A204.1 (cell line): ENCODE measurements around the gene PRMT3.
"Not testable (repeated sequence)": the region's sequence is repeated elsewhere in the genome, so short reads cannot be mapped to it uniquely, and the experiment has no call there.

Source experiments
- FAIRE-seq: peaks from 2 replicates; lab custom pipeline; 2012; peaks lifted over from hg19 to GRCh38; lab: Jason Lieb, UNC

The PRMT3 gene

DNA sequence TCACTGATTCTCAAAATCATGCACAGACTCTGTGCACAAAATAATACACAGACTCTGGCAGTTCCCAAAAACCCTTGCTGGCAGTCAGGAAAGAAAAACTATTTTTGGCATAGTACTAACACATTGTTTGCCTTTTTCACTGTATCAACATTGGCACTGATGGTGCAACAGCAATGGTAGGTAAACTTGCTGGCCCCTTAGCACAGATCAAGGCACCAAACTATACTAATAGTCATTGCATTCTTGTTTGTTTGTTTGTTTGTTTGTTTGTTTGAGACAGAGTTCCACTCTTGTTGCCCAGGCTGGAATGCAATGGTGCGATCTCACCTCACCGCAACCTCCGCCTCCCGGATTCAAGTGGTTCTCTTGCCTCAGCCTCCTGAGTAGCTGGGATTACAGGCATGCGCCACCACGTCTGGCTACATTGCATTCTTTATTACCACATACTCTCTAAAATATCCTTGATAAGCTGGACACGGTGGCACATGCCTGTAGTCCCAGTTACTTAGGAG lies 130.9 kb downstream of the PRMT3 start:
- no peak for FAIRE-seq

DNA sequence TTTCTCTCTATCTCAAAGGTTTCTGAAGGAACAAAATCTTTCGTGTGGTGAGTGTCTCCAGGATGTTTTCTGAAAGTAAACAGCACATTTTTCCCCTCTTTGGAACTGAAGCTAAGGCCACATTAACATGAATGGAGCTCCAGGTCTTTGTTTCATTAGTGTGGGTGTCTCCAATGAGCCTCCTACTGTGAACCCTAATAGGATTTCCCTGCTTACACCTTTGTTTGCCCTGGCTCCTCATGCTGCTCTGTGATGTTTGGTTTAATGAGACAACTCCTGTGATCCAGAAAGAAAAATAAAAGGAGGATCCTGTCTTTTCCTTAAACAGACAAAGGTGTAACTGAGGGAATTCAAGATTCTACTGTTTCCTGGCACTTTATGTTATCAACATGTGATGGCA lies 135.0 kb downstream of the PRMT3 start:
- no peak for FAIRE-seq

DNA sequence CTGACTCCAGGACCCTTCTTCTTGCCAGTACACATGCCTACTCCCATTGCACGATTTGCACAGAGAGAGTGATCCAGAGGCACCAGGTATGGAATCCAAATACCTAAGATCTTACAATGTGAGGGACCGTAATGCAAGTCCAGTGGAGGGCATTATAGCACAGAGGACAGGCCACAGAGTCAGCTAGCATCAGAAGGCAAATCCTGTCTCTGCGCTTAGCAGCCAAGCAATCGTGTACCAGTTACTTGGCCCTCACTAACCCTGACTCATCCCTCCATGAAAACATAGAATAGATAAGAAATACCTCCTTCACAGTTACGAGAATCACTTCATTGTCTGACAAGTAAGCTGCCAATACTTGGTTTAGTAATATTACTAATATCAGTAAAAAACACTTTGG lies 142.2 kb downstream of the PRMT3 start:
- no peak for FAIRE-seq

DNA sequence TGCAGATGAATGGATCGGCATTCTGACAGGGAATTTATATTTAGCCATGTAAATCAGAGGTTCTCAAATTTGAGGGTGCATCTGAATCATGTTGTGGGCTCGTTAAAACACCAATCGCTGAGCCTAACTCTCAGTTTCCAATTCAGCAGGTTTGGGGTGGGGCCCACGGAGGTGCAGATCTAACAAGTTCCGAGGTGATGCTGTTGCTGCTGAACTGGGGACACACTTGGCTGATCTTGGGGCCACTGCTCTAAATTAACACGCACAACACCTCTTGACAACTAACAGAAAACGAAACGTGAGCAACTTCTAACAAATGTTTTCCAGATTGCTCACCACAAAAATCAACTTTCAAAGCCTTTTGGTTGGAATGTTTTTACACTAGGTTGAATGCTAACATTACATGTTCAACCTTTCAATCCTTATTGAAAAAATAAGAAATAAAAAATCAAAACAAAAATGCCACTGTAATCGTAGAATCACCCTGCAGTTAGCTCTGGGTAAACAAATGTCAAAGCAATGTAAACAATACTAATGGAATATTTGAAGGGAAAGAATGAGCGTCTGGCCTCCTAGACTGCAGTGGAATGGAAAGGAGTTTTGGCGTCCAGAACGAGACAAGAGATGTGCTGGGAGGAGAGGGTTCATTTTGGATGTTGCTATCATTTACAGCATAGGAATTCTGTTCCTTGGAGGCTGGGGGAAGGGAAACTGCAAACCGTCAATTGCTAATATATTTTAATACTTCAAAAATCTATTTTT lies 143.6 kb downstream of the PRMT3 start:
- no peak for FAIRE-seq

DNA sequence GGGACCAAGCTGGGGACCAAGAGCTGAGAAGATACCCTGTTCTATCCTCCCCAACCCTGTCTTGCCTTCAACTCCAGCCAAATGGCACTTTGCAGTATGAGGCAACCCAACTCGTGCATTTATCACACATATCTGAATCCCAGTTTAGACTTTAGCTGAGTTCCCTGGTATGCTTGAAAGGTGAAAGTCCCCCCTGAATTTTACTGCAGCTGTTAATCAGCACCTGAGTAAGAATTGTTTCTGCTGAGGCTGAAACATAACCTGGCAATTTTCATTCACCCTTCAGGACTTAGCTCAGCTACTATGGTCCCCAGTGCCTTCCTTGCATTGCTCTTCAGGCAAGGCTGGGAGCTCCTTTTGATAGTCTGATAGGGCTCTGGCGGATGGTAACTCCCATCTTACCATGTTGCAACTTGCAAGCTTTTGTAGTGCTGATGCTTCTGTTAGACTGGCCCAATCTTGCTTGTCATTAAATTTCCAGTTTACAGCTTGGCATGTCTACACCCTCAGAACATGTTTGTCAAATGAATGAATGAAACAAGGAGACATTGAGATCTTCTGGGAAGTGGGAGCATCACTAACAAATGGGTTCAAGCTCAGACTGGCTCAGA lies 147.9 kb downstream of the PRMT3 start:
- no peak for FAIRE-seq

DNA sequence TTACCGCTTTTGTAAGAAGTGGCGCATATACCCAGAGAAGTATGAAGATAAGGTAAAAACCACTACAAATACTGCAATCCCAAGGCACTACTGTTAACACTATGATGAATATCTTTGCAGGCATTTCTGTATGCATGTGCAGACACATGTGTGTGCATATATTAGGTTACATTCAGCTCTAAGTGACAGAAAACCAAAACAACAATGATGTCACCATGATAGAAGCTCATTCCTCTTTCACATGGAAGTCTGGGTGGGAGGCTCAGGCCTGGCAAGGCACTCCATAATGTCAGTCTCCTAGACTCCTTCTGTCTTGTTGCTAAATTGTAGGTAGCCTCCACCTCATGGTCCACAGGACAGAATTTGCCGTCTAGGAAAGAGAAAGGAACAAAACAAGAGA lies 148.8 kb downstream of the PRMT3 start:
- FAIRE-seq = no peak

DNA sequence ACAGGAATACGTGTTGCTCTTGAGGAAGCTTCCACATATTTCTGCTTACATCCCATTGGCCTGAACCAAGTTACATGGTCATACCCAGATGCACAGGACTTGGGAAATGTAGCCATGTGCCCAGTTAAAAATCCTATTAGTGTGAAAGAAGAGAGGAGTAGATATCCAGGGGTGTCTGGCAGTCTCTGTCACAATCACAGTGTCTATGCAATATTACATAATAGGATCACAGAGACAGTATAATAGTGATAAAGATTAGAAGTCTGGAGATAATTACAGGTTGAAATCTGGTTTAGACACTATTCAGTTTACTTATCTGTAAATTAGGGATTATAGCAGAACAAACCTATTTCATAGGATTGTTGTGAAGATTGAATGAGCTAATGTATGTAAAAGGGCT lies 149.3 kb downstream of the PRMT3 start:
- FAIRE-seq = no peak

DNA sequence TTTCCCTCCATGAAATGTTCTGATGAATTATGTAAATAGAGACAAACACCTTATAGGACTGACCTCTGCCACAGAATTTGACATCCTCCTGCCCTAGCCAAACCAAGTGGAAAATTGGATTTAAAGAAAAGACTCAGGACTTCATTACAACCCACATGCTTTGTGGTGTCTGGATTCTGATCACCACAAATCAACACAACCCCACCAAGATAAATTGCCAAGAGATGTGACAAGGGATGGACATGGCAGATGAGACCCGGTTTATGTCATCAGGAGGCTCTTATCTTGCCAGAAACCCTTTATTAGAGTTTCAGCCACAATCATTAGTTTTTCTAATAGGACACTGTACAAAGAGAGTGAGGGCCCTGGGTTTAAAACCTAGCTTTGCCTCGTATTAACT lies 154.0 kb downstream of the PRMT3 start:
- FAIRE-seq = no peak

DNA sequence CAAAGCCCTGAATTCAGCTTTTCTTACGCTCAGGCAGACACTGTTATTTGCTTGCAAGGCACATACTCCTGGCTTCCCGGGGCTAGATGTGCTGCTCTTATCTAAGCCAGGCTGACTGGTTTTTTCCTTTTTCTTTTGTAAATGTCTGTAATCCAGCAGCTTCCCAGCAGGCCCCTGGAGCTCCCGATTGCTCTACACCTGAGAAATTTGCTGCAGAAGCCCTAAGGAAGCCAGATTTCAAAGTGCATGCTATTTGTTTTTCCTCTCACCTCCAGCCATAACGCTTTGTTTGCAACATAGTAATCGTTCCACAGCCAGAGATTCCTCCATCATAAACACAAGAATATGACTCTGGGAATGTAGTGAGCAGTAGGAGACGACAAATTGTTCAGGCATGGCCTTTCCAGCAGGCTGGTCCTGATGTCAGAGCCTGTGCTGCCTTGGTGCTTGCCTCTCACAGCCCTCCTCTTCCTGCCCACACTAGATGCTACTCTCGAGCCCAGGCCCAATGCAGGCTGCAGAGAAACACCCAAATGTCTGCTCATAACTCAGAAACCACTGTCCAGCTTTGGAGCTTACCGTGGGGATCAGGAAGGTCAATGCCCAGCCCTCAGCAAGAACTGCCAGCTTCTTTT lies 157.2 kb downstream of the PRMT3 start:
- FAIRE-seq = no peak

DNA sequence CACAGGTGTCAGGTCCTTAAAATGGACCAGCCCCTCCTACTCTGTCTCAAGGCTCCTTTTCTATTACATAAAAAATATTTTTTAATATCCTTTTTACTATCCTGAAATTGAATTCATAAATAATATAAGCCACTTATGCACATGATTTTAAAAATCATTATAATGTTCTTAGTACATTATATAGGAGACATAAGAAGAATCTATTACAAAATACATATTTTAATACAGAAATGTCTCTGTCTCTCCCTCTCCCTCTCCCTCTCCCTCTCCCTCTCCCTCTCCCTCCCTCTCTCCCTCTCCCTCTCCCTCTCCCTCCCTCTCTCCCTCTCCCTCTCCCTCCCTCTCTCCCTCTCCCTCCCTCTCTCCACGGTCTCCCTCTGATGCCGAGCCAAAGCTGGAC lies 159.9 kb downstream of the PRMT3 start:
- no peak for FAIRE-seq

DNA sequence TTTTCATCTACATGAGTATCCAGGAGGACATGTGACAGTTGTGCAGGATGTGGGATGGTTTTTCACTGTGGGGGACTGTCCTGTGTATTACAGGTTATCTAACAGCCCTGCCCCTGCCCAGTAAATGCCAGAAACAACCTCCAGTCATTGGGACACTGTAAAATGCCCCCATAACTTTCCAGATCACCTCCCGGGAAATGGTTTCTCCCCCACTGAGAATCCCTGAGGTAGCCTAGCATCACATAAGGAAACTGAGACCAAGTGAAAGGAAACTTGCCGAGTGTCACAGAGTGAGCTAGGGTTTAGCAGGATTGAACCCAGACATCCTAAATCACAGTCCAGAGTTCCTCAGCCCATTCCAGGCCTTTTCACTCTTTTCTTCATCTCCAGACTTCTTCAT lies 163.6 kb downstream of the PRMT3 start:
- no peak for FAIRE-seq

DNA sequence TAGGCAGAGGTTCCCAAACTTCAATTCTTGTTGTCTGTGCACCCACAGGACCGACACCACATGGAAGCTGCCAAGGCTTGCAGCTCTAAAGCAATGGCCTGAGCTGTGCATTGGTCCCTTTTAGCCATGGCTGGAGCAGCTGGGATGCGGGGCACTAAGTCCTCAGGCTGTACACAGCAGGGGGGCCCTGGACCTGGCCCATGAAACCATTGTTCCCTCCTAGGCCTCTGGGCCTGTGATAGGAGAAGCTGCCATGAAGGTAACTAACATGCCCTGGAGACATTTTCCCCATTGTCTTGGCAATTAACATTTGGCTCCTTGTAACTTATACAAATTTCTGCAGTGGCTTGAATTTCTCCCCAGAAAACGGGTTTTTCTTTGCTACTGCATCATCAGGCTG lies 168.3 kb downstream of the PRMT3 start:
- FAIRE-seq = no peak

DNA sequence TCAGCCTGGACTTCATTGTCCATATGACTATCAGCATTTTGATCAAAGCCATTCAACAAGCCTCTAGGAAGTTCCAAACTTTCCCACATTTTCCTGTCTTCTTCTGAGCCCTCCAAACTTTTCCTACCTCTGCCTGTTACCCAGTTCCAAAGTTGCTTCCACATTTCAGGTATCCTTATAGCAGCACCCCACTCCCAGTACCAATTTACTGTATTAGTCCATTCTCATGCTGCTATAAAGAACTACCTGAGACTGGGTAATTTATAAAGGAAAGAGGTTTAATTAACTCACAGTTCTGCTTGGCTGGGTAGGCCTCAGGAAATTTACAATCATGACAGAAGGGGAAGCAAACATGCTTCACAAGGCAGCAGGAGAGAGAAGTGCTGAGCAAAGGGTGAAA lies 168.9 kb downstream of the PRMT3 start:
- FAIRE-seq = not testable (repeated sequence)

DNA sequence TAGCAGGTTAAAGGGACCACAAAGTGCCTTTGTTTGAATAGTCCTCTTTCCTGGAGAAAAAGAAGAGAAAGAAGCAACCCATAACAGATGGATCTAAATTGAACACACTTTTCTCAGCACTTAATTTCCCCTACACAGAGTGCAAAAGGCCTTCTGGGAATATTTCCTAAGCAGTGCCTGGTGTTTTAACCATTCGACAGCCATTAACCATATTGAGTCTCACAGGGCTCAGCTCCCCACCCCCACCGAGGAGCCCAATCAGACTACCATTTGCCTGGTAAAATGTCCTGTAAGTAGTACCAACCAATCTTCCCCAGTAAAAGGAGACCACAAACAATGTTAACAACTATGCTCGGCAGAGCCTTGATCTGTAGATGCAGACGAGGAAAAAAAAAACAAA lies 171.2 kb downstream of the PRMT3 start:
- no peak for FAIRE-seq
